Choroid plexus epithelial cell (primary cell): ENCODE data around the gene ADRA2B.

ENCODE experiments used
- DNase-seq: peaks from one replicate; pipeline ENCODE4 v3.0.0-alpha.2; 2010; ENCODE audit warnings: low read depth
- H3K4me3 ChIP-seq: 2 replicates; pipeline ENCODE4 v1.5.1; 2011; ENCODE audit warnings: low read depth, mild to moderate bottlenecking, control low read depth, low read length, moderate library complexity
- CTCF ChIP-seq: conservative IDR thresholded peaks from 2 replicates; pipeline ENCODE4 v1.5.1; 2011; ENCODE audit warnings: low read depth, mild to moderate bottlenecking, control low read depth, inconsistent platforms, low read length, moderate library complexity

The ADRA2B gene

DNA sequence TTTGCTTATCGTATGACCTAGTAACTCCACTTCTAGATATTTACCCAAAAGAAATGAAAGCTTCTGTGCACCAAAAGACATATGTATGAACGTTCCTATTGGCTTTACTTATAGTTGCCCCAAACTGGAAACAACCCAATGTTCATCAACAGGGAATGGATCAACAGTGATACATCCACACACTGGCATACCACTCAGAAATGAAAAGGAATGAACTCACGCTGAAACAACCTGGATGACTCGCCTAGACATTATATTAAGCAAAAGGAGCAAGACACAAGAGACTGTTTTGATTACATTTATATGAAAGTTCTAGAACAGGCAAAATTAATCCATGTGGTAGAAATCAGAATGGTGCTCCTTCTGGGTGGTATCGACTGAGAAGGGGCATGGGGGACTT is 18.9 kb downstream of the ADRA2B start:
- no peak for TF ChIP-seq CTCF
- no peak for DNase-seq

GRCh38 chr2:96095116-96095636 is 21.2 kb downstream of the ADRA2B start:
- TF ChIP-seq CTCF: no peak
- DNase-seq: no peak
- no peak overlapping the region for H3K4me3 ChIP-seq

More for the DNA sequence above, 18.9 kb downstream of the ADRA2B start:
- no peak overlapping the region for H3K4me3 ChIP-seq

- DNase-seq: no peak
- no peak for TF ChIP-seq CTCF
- no peak overlapping the region for H3K4me3 ChIP-seq
Observed at GRCh38 chr2:96093528-96093927, 22.8 kb downstream of the ADRA2B start.

- no peak for DNase-seq
- TF ChIP-seq CTCF: no peak
- no peak overlapping the region for H3K4me3 ChIP-seq
Observed at GRCh38 chr2:96092951-96093350, 23.4 kb downstream of the ADRA2B start.

GRCh38 chr2:96092573-96092877 is 23.8 kb downstream of the ADRA2B start:
- H3K4me3 ChIP-seq: no peak overlapping the region
- no peak for TF ChIP-seq CTCF
- DNase-seq: no peak

GRCh38 chr2:96091711-96092572 is 24.4 kb downstream of the ADRA2B start:
- no peak overlapping the region for H3K4me3 ChIP-seq
- no peak for TF ChIP-seq CTCF
- DNase-seq: no peak
